GM12878 (cell line): ENCODE results near the gene USP54. TPM values are rescaled to one million over a fixed set of nuclear protein-coding genes. Genes with fewer than 3 reads are reported as not detected.

Experiments used
- ATAC-seq: fragments of 200-7000 bp; cut with Tn5 transposase; 3 replicates; pipeline ENCODE4 v1.9.1; 2020; ENCODE audit warnings: mild to moderate bottlenecking, moderate library complexity
- BruUV-seq: library from RNA; stranded (reverse); fragments of 400-500 nt; replicated peaks from 2 replicates; lab custom pipeline; 2021; lab: Mats Ljungman, UMichigan
- CTCF ChIA-PET: fragments of 300-600 bp; sonication (Branson Sonifier 250); formaldehyde crosslinking; extraction: SDS; loops from one replicate; lab custom pipeline; 2021; ENCODE audit warnings: inconsistent platforms; lab: Yijun Ruan, JAX
- POLR2A ChIA-PET: fragments of 350-600 bp; formaldehyde crosslinking; extraction: SDS; loops from one replicate; lab custom pipeline; 2021; ENCODE audit warnings: inconsistent platforms; lab: Charles Lee
- RAD21 ChIA-PET: fragments of 300-600 bp; sonication (Branson Sonifier 250); formaldehyde crosslinking; loops from one replicate; lab custom pipeline; 2023; ENCODE audit warnings: antibody characterized with exemption; ENCODE audit not compliant: unreplicated experiment; lab: Charles Lee
- SMC1A ChIA-PET: fragments of 300-600 bp; sonication (Branson Sonifier 250); formaldehyde crosslinking; loops from one replicate; lab custom pipeline; 2023; ENCODE audit not compliant: unreplicated experiment, uncharacterized antibody; lab: Charles Lee
- DNase-seq: peaks from one replicate; pipeline ENCODE4 v3.0.0-alpha.2; 2011; ENCODE audit warnings: low read depth, low spot score
- FAIRE-seq: peaks from 3 replicates; lab custom pipeline; 2011; peaks lifted over from hg19 to GRCh38; lab: Jason Lieb, UNC
- H2AFZ ChIP-seq: 2 replicates; pipeline ENCODE4 v1.6.0; 2011; ENCODE audit warnings: low read depth, low read length, control low read depth; ENCODE audit not compliant: control insufficient read depth
- H3K27ac ChIP-seq: 2 replicates; pipeline ENCODE4 v1.5.1; 2011; ENCODE audit warnings: control low read depth; ENCODE audit not compliant: control insufficient read depth, insufficient read depth
- H3K27me3 ChIP-seq, 2 experiments: replicated peaks in 1 of 2; 2 replicates each; pipeline versions ENCODE4 v1.6.0 to v1.6.1; 2011; ENCODE audit warnings: low read length in 1 of 2; ENCODE audit not compliant: control insufficient read depth in 2 of 2, insufficient read depth in 2 of 2
- H3K36me3 ChIP-seq, 2 experiments: 2 replicates each; pipeline ENCODE4 v1.5.1; 2011; ENCODE audit warnings: low read length in 1 of 2; ENCODE audit not compliant: control insufficient read depth in 2 of 2, insufficient read depth in 2 of 2
- H3K4me1 ChIP-seq: 2 replicates; pipeline ENCODE4 v1.6.1; 2011; ENCODE audit warnings: mild to moderate bottlenecking, low read length, moderate library complexity, mixed read lengths; ENCODE audit not compliant: control insufficient read depth, insufficient read depth
- H3K4me2 ChIP-seq: 2 replicates; pipeline ENCODE4 v1.6.0; 2011; ENCODE audit warnings: control low read depth; ENCODE audit not compliant: control insufficient read depth, insufficient read depth
- H3K4me3 ChIP-seq: fragments of 200-600 bp; sonication (generic); 2 replicates; pipeline ENCODE4 v1.5.1; 2016
- H3K79me2 ChIP-seq: 2 replicates; pipeline ENCODE4 v1.6.0; 2011; ENCODE audit warnings: low read length; ENCODE audit not compliant: control insufficient read depth, insufficient read depth
- H3K9ac ChIP-seq: 2 replicates; pipeline ENCODE4 v1.8.0; 2011; ENCODE audit warnings: low read length, control low read depth, mixed read lengths; ENCODE audit not compliant: control insufficient read depth, insufficient read depth
- H3K9me3 ChIP-seq: replicated peaks from 3 replicates; pipeline ENCODE4 v1.5.1; 2011; ENCODE audit warnings: mild to moderate bottlenecking, low read length; ENCODE audit not compliant: control insufficient read depth, insufficient read depth
- H4K20me1 ChIP-seq: 2 replicates; pipeline ENCODE4 v1.6.0; 2011; ENCODE audit not compliant: control insufficient read depth, insufficient read depth
- ATF7 ChIP-seq: fragments of 450-650 bp; IDR thresholded peaks from 2 replicates; pipeline ENCODE4 v1.6.1; 2016; ENCODE audit warnings: low read depth, mild to moderate bottlenecking
- BCL11A ChIP-seq: IDR thresholded peaks from 2 replicates; pipeline ENCODE4 v1.6.1; 2011; ENCODE audit warnings: low read depth, low read length
- CHD1 ChIP-seq: IDR thresholded peaks from 2 replicates; pipeline ENCODE4 v1.6.1; 2012; ENCODE audit warnings: low read depth, low read length, improper control_type of control experiment
- DPF2 ChIP-seq: fragments of 450-650 bp; IDR thresholded peaks from 2 replicates; pipeline ENCODE4 v1.6.1; 2017; ENCODE audit warnings: mild to moderate bottlenecking
- ETV6 ChIP-seq, 2 experiments: fragments of 450-650 bp in 1 of 2; IDR thresholded peaks in 1 of 2; conservative IDR thresholded peaks in 1 of 2; 2 replicates each; pipeline ENCODE4 v1.6.1; 2014; ENCODE audit warnings: antibody characterized with exemption in 1 of 2, borderline replicate concordance in 1 of 2, low read depth in 1 of 2, mild to moderate bottlenecking in 1 of 2, moderate library complexity in 1 of 2
- MEF2B ChIP-seq: fragments of 450-650 bp; IDR thresholded peaks from 2 replicates; pipeline ENCODE4 v1.6.1; 2018; ENCODE audit warnings: mild to moderate bottlenecking, moderate library complexity; ENCODE audit not compliant: partially characterized antibody, poor library complexity, severe bottlenecking
- NR2F1 ChIP-seq: fragments of 450-650 bp; conservative IDR thresholded peaks from 2 replicates; pipeline ENCODE4 v1.6.1; 2017; ENCODE audit warnings: mild to moderate bottlenecking
- PAX5 ChIP-seq: IDR thresholded peaks from 2 replicates; pipeline ENCODE4 v1.6.1; 2011; ENCODE audit warnings: low read depth, low read length, borderline replicate concordance
- RAD51 ChIP-seq: fragments of 450-650 bp; IDR thresholded peaks from 2 replicates; pipeline ENCODE4 v1.6.1; 2016; ENCODE audit warnings: moderate library complexity, mild to moderate bottlenecking, inconsistent platforms
- SMC3 ChIP-seq: IDR thresholded peaks from 2 replicates; pipeline ENCODE4 v1.6.1; 2011; ENCODE audit warnings: low read length, improper control_type of control experiment, borderline replicate concordance
- WGBS: methylation state at CpG from one replicate; pipeline ENCODE4 v1.1.6; 2016; ENCODE audit warnings: low lambda C conversion rate; ENCODE audit not compliant: insufficient replicate concordance, insufficient coverage; ENCODE audit errors: missing lambda C conversion rate; 5-methylcytosine and 5-hydroxymethylcytosine counted together
- in situ Hi-C: fragments of 300-500 bp; cut with MboI; formaldehyde crosslinking; loops from 9 replicates; pipeline ENCODE4 v1.14.3; 2018; ENCODE audit warnings: mixed read lengths
- intact Hi-C: fragments of 100-400 bp; cut with micrococcal nuclease; formaldehyde crosslinking; loops from one replicate; pipeline ENCODE4 v1.14.2; 2022; ENCODE audit not compliant: unreplicated experiment
- polyA plus RNA-seq, 11 experiments: library from polyadenylated mRNA; depleted of rRNA in 4 of 11; unstranded in 6 of 11; stranded (reverse) in 5 of 11; fragments of >200 nt; fragmentation: Nextera tagmentation in 4 of 11; fragmentation: Illumina TruSeq in 1 of 11; extraction: Ambion mirVana in 4 of 11; extraction: Trizol in 1 of 11; gene quantifications; 1 replicate in 1 of 11; 2 replicates in 10 of 11; pipeline versions ENCODE4 v1.2.1 to v1.2.3, GENCODE V29; 2011 to 2016; ENCODE audit warnings: inconsistent platforms in 2 of 11, missing spikeins in 2 of 11, low read depth in 1 of 11
- total RNA-seq, 4 experiments: library from RNA; depleted of rRNA in 3 of 4; stranded (reverse); fragments of >200 nt in 3 of 4; fragmentation: Illumina TruSeq in 1 of 4; extraction: Trizol in 1 of 4; gene quantifications; 2 replicates each; pipeline versions ENCODE4 v1.2.1 to v1.2.3, GENCODE V29; 2013 to 2021

USP54 gene
- total and polyA plus RNA-seq, 10 of the 15 experiments (the other 5 are each of a cell fraction or from before 2014, with no cell fraction given): 0.93 to 10.5 (median 5.5) TPM

- Histone ChIP-seq H3K79me2 (no peaks in the 10 kb centered on the region), H2AFZ (peak overlapping the region; percentile 33), H3K4me2 (peak overlapping the region; percentile 30; the same call in 1 of the 2 replicates), H3K36me3 (no peaks in the 10 kb centered on the region), H3K27me3 (no peaks in the 10 kb centered on the region), H3K9ac (no peak overlapping the region; the same call in 1 of the 2 replicates), H3K4me3 (no peak overlapping the region), H3K27ac (no peak overlapping the region), H3K4me1 (peaks cover 4% of the 10 kb centered on the region; the same call in 1 of the 2 replicates), H4K20me1 (no peaks in the 10 kb centered on the region), H3K9me3 (no peaks in the 10 kb centered on the region)
- TF ChIP-seq PAX5: peak; percentile 86
- peak; percentile 36; the same call in 1 of the 2 replicates for TF ChIP-seq ATF7
- TF ChIP-seq ETV6 (conservative IDR thresholded peaks at IDR 0.05 in 1 of 2, IDR thresholded peaks at IDR 0.05 in 1 of 2; ENCODE audit: borderline replicate concordance in 1 of 2, low read depth in 1 of 2): no peak
- no peak for TF ChIP-seq BCL11A
- TF ChIP-seq RAD51: peak; percentile 58; the same call in 1 of the 2 replicates
- peak; percentile 37 for TF ChIP-seq MEF2B
- TF ChIP-seq NR2F1: no peak
- TF ChIP-seq CHD1: no peak
- TF ChIP-seq DPF2: no peak
- TF ChIP-seq SMC3: no peak
- no TSS peak for BruUV-seq
- RAD21 ChIA-PET: interaction anchor here (0.6 to 1.5 kb wide), 6 partner anchors 22 to 125 kb away, joined by 3 to 5 read pairs (median 3); no protein-coding TSS in a partner anchor
- WGBS: 32% methylated on average over 3 of the region's 3 CpGs
- SMC1A ChIA-PET: interaction anchor here (0.6 to 2.2 kb wide), 8 partner anchors 10 to 181 kb away, joined by 3 to 8 read pairs (median 3); no protein-coding TSS in a partner anchor
- FAIRE-seq (no peak), ATAC-seq (peak; percentile 95), DNase-seq (peak; percentile 31)
- CTCF ChIA-PET: interaction anchor here (1.0 kb wide), 2 partner anchors 10 to 51 kb away, joined by 4 to 7 read pairs; no protein-coding TSS in a partner anchor
- intact Hi-C loops (no loop called here), in situ Hi-C loops (no loop called here)
- POLR2A ChIA-PET: interaction anchor here (0.6 to 1.1 kb wide), 4 partner anchors 17 to 422 kb away, joined by 3 to 5 read pairs (median 4); no protein-coding TSS in a partner anchor
Measured at GRCh38 chr10:73591935-73592699, 975 bp upstream of the USP54 start.
